HL-60 (cell line): Measurements from ENCODE around the gene PIR.

Experiments used
- CTCF ChIP-seq: IDR thresholded peaks from one replicate; pipeline ENCODE4 v1.5.1; 2011; ENCODE audit warnings: low read length, control low read depth, inconsistent platforms; ENCODE audit not compliant: insufficient read depth
- GABPA ChIP-seq: IDR thresholded peaks from 2 replicates; pipeline ENCODE4 v1.6.1; 2012; ENCODE audit warnings: low read depth
- POLR2AphosphoS5 ChIP-seq: IDR thresholded peaks from 2 replicates; pipeline ENCODE4 v1.6.1; 2012; ENCODE audit warnings: low read depth
- REST ChIP-seq: IDR thresholded peaks from 2 replicates; pipeline ENCODE4 v1.6.1; 2012; ENCODE audit warnings: low read depth; ENCODE audit not compliant: insufficient replicate concordance
- SPI1 ChIP-seq: IDR thresholded peaks from 2 replicates; pipeline ENCODE4 v1.6.1; 2012; ENCODE audit warnings: low read depth, mild to moderate bottlenecking, borderline replicate concordance

- no peak for TF ChIP-seq CTCF
- no peak for TF ChIP-seq POLR2AphosphoS5
- no peak for TF ChIP-seq GABPA
- no peak for TF ChIP-seq REST
- no peak for TF ChIP-seq SPI1
These were observed 25.1 kb downstream of the PIR start for GRCh38 chrX:15468036-15468435.
